WTC11 (cell line): Measurements from ENCODE around the gene PLXNB1. TPM values are rescaled to one million over a fixed set of nuclear protein-coding genes. Genes with fewer than 3 reads are reported as not detected.

Source experiments
- ATAC-seq: fragments of 200-7000 bp; cut with Tn5 transposase; 2 replicates; pipeline ENCODE4 v1.10.0; 2021; ENCODE audit warnings: mild to moderate bottlenecking, moderate library complexity
- CTCF ChIA-PET: fragments of 300-600 bp; sonication (Branson Sonifier 250); formaldehyde crosslinking; loops from one replicate; lab custom pipeline; 2021; ENCODE audit warnings: antibody characterized with exemption; lab: Charles Lee
- POLR2A ChIA-PET: fragments of 350-600 bp; sonication (Branson Sonifier 250); formaldehyde crosslinking; loops from one replicate; lab custom pipeline; 2021; ENCODE audit warnings: antibody characterized with exemption; lab: Charles Lee
- DNase-seq: peaks from one replicate; pipeline ENCODE4 v3.0.0; 2021; ENCODE audit warnings: low spot score
- H3K27ac Mint-ChIP-seq: 2 replicates; pipeline ENCODE4 v1.8.0; 2021; ENCODE audit warnings: mixed read lengths
- H3K27me3 Mint-ChIP-seq: 2 replicates; pipeline ENCODE4 v1.8.0; 2021; ENCODE audit warnings: low read depth, mild to moderate bottlenecking, moderate library complexity, mixed read lengths
- H3K36me3 Mint-ChIP-seq: 2 replicates; pipeline ENCODE4 v1.8.0; 2021; ENCODE audit warnings: mixed read lengths
- H3K4me1 Mint-ChIP-seq: 2 replicates; pipeline ENCODE4 v1.8.0; 2022; ENCODE audit warnings: mixed read lengths
- H3K4me3 Mint-ChIP-seq: 2 replicates; pipeline ENCODE4 v1.8.0; 2021; ENCODE audit warnings: mild to moderate bottlenecking, moderate library complexity, mixed read lengths
- H3K9me3 Mint-ChIP-seq: 2 replicates; pipeline ENCODE4 v1.8.0; 2021; ENCODE audit warnings: mixed read lengths
- ARID4B ChIP-seq: sonication (generic); formaldehyde crosslinking; IDR thresholded peaks from 2 replicates; pipeline ENCODE4 v1.8.0; 2023; ENCODE audit warnings: missing genetic modification reagents, mild to moderate bottlenecking, borderline replicate concordance
- CREM ChIP-seq: sonication (generic); formaldehyde crosslinking; IDR thresholded peaks from 2 replicates; pipeline ENCODE4 v1.8.1; 2022; ENCODE audit warnings: mild to moderate bottlenecking, missing genetic modification reagents, moderate library complexity
- CTCF ChIP-seq: fragments of 200-600 bp; IDR thresholded peaks from 2 replicates; pipeline ENCODE4 v1.8.0; 2022; ENCODE audit warnings: antibody characterized with exemption
- ETV6 ChIP-seq: sonication (generic); formaldehyde crosslinking; IDR thresholded peaks from 2 replicates; pipeline ENCODE4 v1.8.1; 2022; ENCODE audit warnings: mild to moderate bottlenecking, missing genetic modification reagents
- FOXP1 ChIP-seq: sonication (generic); formaldehyde crosslinking; IDR thresholded peaks from 2 replicates; pipeline ENCODE4 v1.8.0; 2022; ENCODE audit warnings: missing genetic modification reagents, mild to moderate bottlenecking, moderate library complexity, borderline replicate concordance
- HMGXB4 ChIP-seq: sonication (generic); formaldehyde crosslinking; IDR thresholded peaks from 2 replicates; pipeline ENCODE4 v1.8.1; 2023; ENCODE audit warnings: mild to moderate bottlenecking, moderate library complexity, missing genetic modification reagents
- IRF2 ChIP-seq: sonication (generic); formaldehyde crosslinking; IDR thresholded peaks from 2 replicates; pipeline ENCODE4 v1.8.0; 2022; ENCODE audit warnings: low read depth, missing genetic modification reagents, borderline replicate concordance
- JUN ChIP-seq: sonication (generic); formaldehyde crosslinking; IDR thresholded peaks from 2 replicates; pipeline ENCODE4 v1.8.0; 2023; ENCODE audit warnings: mild to moderate bottlenecking, missing genetic modification reagents
- MXD4 ChIP-seq: fragments of 250-450 bp; sonication (Bioruptor Pico); IDR thresholded peaks from 2 replicates; pipeline ENCODE4 v1.8.0; 2021; ENCODE audit warnings: mild to moderate bottlenecking, moderate library complexity, borderline replicate concordance
- NR3C1 ChIP-seq: sonication (generic); formaldehyde crosslinking; conservative IDR thresholded peaks from 2 replicates; pipeline ENCODE4 v1.8.1; 2023; ENCODE audit warnings: low read depth, mild to moderate bottlenecking, missing genetic modification reagents
- SP1 ChIP-seq: sonication (generic); formaldehyde crosslinking; conservative IDR thresholded peaks from 2 replicates; pipeline ENCODE4 v1.8.1; 2022; ENCODE audit warnings: missing genetic modification reagents
- TEAD1 ChIP-seq: sonication (generic); formaldehyde crosslinking; IDR thresholded peaks from 2 replicates; pipeline ENCODE4 v1.8.0; 2022; ENCODE audit warnings: mild to moderate bottlenecking, missing genetic modification reagents
- ZNF121 ChIP-seq: sonication (generic); formaldehyde crosslinking; IDR thresholded peaks from 2 replicates; pipeline ENCODE4 v1.8.0; 2023; ENCODE audit warnings: missing genetic modification reagents
- ZNF423 ChIP-seq: fragments of 250-450 bp; sonication (Bioruptor Pico); IDR thresholded peaks from 2 replicates; pipeline ENCODE4 v2.1.2; 2022; ENCODE audit warnings: mild to moderate bottlenecking, moderate library complexity
- total RNA-seq: library from RNA; stranded (reverse); gene quantifications from 3 replicates; pipeline ENCODE4 v1.2.3, GENCODE V29; 2021
- TF ChIP-seq, protein P1 (sequence below): fragments of 250-450 bp; sonication (Bioruptor Pico); IDR thresholded peaks from 2 replicates; pipeline ENCODE4 v2.1.2; 2022; ENCODE audit warnings: mild to moderate bottlenecking, moderate library complexity
- TF ChIP-seq, protein P2 (sequence below): sonication (generic); formaldehyde crosslinking; IDR thresholded peaks from 2 replicates; pipeline ENCODE4 v1.8.0; 2022; ENCODE audit warnings: mild to moderate bottlenecking, missing genetic modification reagents
- TF ChIP-seq, protein P3 (sequence below): fragments of 250-450 bp; sonication (Bioruptor Pico); IDR thresholded peaks from 2 replicates; pipeline ENCODE4 v1.9.0; 2021; ENCODE audit warnings: moderate library complexity, mild to moderate bottlenecking, inconsistent platforms, borderline replicate concordance
- TF ChIP-seq, protein P4 (sequence below): sonication (generic); formaldehyde crosslinking; IDR thresholded peaks from 2 replicates; pipeline ENCODE4 v1.8.0; 2022; ENCODE audit warnings: mild to moderate bottlenecking, missing genetic modification reagents
- TF ChIP-seq, protein P5 (sequence below): sonication (generic); formaldehyde crosslinking; IDR thresholded peaks from 2 replicates; pipeline ENCODE4 v1.8.1; 2022; ENCODE audit warnings: mild to moderate bottlenecking, moderate library complexity, missing genetic modification reagents

PLXNB1 gene
- total RNA-seq, 1 experiment from 2014 or later = 143 TPM

GRCh38 chr3:48473617-48473952 is 43.7 kb upstream of the PLXNB1 start:
- ATAC-seq (no peak), DNase-seq (no peak)
- Mint-ChIP-seq H3K4me3 (peak overlapping the region; percentile 91), H3K27me3 (no peaks in the 10 kb centered on the region; the same call in none of the 2 replicates), H3K36me3 (peaks cover 9% of the 10 kb centered on the region), H3K27ac (peak overlapping the region; percentile 99), H3K9me3 (no peaks in the 10 kb centered on the region), H3K4me1 (peaks cover 34% of the 10 kb centered on the region)
- TF ChIP-seq, protein P1, sequence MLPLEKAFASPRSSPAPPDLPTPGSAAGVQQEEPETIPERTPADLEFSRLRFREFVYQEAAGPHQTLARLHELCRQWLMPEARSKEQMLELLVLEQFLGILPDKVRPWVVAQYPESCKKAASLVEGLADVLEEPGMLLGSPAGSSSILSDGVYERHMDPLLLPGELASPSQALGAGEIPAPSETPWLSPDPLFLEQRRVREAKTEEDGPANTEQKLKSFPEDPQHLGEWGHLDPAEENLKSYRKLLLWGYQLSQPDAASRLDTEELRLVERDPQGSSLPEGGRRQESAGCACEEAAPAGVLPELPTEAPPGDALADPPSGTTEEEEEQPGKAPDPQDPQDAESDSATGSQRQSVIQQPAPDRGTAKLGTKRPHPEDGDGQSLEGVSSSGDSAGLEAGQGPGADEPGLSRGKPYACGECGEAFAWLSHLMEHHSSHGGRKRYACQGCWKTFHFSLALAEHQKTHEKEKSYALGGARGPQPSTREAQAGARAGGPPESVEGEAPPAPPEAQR = 0 out of 2 replicates have a peak, but pooled peaks have one; percentile 5
- TF ChIP-seq, protein P2, sequence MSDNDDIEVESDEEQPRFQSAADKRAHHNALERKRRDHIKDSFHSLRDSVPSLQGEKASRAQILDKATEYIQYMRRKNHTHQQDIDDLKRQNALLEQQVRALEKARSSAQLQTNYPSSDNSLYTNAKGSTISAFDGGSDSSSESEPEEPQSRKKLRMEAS (CRISPR knock-in tag) = no peak
- POLR2A ChIA-PET = interaction anchor here (0.6 to 3.3 kb wide), 13 partner anchors 27 to 286 kb away, joined by 3 to 21 read pairs (median 5); partner anchors contain the start of genes ATRIP, CCDC51, CDC25A and CELSR3
- CTCF ChIA-PET = interaction anchor here (0.7 to 6.3 kb wide), 31 partner anchors 8 to 1062 kb away, joined by 3 to 168 read pairs (median 6); partner anchors contain the start of genes ATRIP, CCDC51, PFKFB4 and SHISA5

- ATAC-seq = peak; percentile 82
- ChIA-PET POLR2A (interaction anchor here (0.6 to 3.3 kb wide), 15 partner anchors 16 to 285 kb away, joined by 3 to 21 read pairs (median 5); partner anchors contain the start of genes ATRIP, CCDC51, CDC25A and CELSR3), CTCF (interaction anchor here (0.6 to 6.3 kb wide), 35 partner anchors 8 to 1062 kb away, joined by 3 to 168 read pairs (median 4); partner anchors contain the start of genes ATRIP, CCDC51, PFKFB4 and SHISA5)
- TF ChIP-seq ZNF423 (CRISPR knock-in tag) (peak; percentile 90), FOXP1 (peak; percentile 60; the same call in 1 of the 2 replicates), IRF2 (no peak), MXD4 (CRISPR knock-in tag) (no peak), JUN (CRISPR knock-in tag) (no peak), CREM (CRISPR knock-in tag) (0 out of 2 replicates have a peak, but pooled peaks have one; percentile 24), NR3C1 (CRISPR knock-in tag) (no peak), ARID4B (CRISPR knock-in tag) (0 out of 2 replicates have a peak, but pooled peaks have one; percentile 59), HMGXB4 (CRISPR knock-in tag) (no peak), CTCF (peak; percentile 45; the same call in 1 of the 2 replicates), ZNF121 (CRISPR knock-in tag) (peak; percentile 46; the same call in 1 of the 2 replicates), TEAD1 (peak; percentile 78; the same call in 1 of the 2 replicates), SP1 (CRISPR knock-in tag) (peak; percentile 66), ETV6 (0 out of 2 replicates have a peak, but pooled peaks have one; percentile 38)
- TF ChIP-seq, protein P3, sequence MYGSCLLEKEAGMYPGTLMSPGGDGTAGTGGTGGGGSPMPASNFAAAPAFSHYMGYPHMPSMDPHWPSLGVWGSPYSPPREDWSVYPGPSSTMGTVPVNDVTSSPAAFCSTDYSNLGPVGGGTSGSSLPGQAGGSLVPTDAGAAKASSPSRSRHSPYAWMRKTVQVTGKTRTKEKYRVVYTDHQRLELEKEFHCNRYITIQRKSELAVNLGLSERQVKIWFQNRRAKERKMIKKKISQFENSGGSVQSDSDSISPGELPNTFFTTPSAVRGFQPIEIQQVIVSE (CRISPR knock-in tag) = no peak
- TF ChIP-seq, protein P4, sequence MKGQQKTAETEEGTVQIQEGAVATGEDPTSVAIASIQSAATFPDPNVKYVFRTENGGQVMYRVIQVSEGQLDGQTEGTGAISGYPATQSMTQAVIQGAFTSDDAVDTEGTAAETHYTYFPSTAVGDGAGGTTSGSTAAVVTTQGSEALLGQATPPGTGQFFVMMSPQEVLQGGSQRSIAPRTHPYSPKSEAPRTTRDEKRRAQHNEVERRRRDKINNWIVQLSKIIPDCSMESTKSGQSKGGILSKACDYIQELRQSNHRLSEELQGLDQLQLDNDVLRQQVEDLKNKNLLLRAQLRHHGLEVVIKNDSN (CRISPR knock-in tag) = no peak
- TF ChIP-seq, protein P5, sequence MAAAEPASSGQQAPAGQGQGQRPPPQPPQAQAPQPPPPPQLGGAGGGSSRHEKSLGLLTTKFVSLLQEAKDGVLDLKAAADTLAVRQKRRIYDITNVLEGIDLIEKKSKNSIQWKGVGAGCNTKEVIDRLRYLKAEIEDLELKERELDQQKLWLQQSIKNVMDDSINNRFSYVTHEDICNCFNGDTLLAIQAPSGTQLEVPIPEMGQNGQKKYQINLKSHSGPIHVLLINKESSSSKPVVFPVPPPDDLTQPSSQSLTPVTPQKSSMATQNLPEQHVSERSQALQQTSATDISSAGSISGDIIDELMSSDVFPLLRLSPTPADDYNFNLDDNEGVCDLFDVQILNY (CRISPR knock-in tag) = no peak
- TF ChIP-seq, protein P2 (CRISPR knock-in tag) = peak; percentile 67; the same call in 1 of the 2 replicates
Measured at GRCh38 chr3:48472923-48473616, 43.2 kb upstream of the PLXNB1 start.

More at GRCh38 chr3:48472923-48473616, 43.2 kb upstream of the PLXNB1 start:
- no peaks in the 10 kb centered on the region for H3K9me3 Mint-ChIP-seq
- peaks cover 31% of the 10 kb centered on the region for H3K4me1 Mint-ChIP-seq
- peak overlapping the region; percentile 91 for H3K4me3 Mint-ChIP-seq
- H3K27me3 Mint-ChIP-seq = no peaks in the 10 kb centered on the region; the same call in none of the 2 replicates
- peak overlapping the region; percentile 99 for H3K27ac Mint-ChIP-seq
- peak; percentile 96 for DNase-seq
- H3K36me3 Mint-ChIP-seq = peaks cover 12% of the 10 kb centered on the region
